HG02885 (cell line): Measurements from ENCODE around the gene IL1RAPL1.

Source experiments
- ATAC-seq: cut with Tn5 transposase; IDR thresholded peaks from one replicate; pipeline ENCODE4 v1.9.1; 2021; ENCODE audit warnings: mild to moderate bottlenecking; ENCODE audit not compliant: unreplicated experiment, poor library complexity

IL1RAPL1 gene

DNA sequence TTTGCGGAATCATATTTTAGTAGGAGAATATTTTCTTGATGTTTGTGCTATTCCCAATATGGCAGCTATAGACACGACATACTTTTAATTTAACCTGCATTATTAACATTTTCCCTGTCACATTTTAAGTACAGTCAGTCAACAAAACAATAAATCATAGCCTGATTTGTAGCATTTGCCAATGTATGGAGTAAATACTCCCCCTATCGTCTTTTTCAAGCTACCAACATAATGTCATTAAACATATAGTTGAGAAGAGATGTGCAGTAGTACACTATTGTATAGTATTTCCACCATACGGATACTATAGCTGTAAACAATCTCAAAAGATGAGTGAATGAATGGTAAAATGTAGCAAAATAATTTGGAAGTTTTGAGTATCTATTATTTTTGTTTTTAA lies 1324.4 kb downstream of the IL1RAPL1 start:
- peak; percentile 61 for ATAC-seq

DNA sequence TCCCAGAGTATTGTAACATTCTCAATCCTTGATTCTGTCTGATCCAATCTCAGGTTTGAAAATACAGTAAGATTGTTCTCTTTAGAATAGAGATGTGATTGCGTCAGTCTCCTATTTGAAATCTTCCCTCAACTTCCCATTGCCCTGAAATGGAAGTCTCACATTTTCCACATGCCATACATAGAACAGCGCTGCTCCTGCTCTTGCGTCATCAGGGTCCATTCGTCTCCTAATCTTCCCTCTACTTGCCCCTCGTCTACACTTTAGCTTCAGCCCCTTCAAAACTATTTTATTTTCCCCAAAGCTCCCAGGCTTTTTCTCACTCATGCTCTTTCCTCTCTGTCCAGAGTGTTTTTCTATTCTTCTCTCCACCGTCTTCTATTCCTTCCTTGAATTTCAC lies 1326.4 kb downstream of the IL1RAPL1 start:
- ATAC-seq = no peak

DNA sequence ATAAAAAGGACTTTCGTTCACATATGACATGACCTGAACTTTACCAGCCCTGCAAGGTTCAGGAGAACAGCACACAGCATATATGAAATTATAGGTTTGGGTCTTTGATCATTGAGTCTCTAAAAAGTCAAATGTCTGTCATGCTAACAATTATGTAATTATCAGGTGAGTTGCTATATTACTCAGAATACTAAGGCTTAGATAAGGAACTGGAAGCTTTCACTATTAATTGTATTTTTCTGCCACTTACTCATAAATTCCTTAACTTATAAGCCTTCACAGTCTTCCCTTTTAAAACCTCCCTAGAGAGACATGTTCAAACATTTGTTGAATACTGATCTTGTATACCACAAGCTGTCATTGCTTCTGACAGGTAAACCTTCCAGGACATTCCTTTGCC lies 1335.4 kb downstream of the IL1RAPL1 start:
- no peak for ATAC-seq

DNA sequence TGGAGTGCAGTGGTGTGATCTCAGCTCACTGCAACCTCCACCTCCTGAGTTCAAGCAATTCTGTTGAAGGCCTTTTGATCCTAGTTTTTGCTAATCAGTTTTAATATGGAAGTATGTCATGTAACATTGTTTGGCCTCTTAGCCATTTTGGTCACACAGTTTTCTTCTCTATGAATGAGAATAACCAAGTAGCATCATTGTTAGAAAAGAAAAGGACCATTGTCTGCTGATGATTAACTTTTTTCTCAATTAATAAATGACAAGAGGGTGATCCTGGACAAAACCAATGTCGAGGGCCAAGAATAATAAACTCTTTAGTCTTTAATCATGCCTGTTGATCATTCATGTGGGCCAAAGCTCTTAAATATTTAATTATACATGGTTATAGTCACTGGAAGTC lies 1338.8 kb downstream of the IL1RAPL1 start:
- no peak for ATAC-seq

DNA sequence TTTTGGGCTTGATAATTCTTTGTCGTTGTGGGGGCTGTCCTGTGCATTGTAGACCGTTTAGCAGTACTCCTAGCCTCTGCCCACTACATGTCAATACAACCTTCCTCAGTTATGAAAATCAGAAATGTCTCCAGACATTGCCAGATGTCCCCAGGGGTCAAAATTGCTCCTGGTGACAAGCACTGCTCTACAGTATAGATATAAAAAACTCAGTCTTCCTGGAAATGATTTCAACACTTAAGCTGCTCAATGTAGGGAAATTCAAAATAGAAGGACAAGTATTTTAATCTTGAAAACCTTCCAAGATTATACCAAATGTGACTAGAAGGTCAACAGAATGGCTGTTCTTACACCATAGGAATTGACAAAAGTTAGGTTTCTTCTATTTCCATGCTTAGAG lies 1339.4 kb downstream of the IL1RAPL1 start:
- ATAC-seq = no peak

DNA sequence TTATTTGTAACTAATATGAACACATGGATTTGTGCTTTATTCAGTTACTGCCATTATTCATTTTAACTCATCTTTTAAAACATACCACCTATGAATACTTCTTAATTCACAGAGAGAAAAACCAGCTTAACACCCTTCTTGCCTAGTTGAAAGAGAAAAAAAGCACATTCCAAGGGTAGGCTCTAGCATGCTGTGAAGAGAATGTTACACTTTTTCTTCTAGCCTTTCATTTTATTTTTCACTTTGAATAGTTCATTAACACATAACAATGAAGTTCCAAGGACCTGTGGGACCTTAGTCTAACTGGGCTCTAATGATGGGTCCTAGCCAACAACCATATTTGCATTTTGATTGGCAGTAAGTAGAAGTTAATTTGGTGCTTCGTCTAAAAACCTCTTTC lies 1348.2 kb downstream of the IL1RAPL1 start:
- ATAC-seq = no peak

DNA sequence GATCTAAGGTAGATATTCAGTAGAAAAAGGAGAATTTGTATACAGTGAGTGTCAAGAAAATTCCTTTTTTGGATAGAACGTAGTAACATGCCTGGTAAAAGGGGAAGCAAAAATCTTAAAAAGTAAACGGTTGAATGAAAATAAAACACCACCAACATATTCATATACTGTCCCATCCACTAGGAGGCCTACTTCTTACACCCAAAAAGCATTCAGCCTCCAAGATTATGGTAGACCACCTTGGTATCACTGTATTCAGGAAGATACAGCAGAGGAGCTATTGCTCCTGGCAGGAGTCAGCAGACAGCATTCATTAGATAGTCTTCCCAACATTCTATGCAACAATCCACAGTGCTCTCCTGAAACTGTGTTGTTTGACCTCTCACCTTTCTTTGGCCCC lies 1353.5 kb downstream of the IL1RAPL1 start:
- ATAC-seq = no peak

DNA sequence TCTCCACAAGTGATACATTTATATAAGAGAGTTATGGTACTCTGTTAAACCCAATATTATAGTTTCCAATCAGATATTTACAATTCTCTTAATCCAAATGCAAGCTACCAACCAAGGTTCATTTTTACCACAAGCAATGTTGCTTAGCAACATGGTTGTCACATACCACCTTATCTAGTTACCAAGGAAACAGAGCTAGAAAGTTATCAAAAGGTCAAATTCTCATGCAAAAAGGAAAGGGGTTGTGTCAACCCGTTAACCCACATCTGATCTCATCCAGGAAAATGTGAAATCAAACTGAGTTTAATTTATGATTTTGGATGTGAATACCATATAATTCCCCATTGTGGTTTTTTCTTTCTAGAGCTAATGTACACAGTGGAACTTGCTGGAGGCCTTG lies 1354.0 kb downstream of the IL1RAPL1 start:
- ATAC-seq = no peak

DNA sequence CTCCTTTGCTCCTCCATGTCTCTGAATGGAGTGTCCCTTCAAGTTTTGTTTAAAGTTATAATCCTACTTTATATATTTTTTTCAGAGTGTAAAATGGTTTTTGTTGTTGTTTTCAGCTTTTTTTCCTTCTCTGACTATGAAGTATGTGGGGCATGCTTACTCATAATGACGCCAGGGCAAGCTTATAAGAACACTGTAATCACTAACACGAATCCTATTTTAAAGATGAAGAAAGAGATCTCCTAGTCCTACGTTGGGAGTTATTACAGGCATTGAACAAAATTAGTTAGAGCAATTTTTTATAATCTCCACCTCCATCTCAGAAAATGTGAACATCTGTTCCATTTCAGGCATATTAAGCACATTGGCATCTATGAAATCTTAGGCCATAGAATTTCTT lies 1360.0 kb downstream of the IL1RAPL1 start:
- ATAC-seq = no peak

DNA sequence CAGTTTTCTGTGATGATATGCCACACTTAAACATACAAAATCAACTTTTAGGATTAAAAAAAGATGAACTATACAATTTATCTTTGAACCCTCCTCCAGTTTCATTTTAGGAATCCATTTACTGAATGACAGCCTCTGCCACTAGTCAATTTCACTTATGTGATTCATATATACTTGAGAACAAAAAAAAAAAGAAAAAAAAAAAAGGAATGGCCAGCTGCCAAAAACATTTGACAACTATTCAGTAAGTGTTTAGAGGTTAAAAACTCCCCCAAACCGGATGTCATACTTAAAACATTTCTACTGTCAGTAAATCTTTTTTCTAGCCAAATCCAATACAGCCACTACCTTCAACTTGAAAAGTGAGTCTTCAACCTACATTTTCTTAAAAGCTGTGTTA lies 1361.4 kb downstream of the IL1RAPL1 start:
- ATAC-seq = no peak

DNA sequence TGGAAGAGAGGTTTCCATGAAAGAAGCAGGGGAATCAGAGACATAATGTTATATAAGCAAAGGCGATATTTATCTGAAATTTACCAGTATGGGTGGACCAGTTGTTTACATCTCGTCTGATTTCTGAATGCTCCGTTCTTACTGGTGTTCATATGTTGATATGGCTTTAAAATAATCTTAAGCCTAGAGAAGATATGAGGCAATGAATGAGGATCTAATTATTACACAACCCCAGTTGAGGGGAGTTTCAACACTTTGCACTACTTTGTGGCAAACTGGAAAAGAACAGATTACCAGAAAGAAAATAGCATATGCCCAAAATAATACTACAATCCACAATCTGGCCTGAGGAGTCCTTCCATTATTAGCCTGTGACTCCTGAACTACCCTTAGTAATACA lies 1364.8 kb downstream of the IL1RAPL1 start:
- ATAC-seq = no peak

DNA sequence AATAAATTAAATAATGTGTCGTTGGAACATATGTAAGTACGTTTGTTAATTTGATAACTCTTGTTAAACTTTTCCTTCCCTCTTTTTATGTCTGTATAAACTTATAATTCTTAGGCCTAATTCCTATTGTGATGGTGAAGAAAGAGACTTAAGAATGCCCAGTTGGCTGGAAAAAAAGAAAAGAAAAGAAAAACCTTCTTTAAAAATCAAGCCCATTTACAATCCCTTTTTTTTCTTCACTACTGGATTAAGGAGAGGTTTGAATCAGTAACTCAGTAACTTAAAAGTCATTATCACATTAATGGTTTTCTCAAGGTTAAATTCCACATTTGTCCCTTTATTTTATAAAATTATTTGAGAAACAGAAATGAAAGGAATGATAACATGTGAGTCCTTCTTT lies 1374.8 kb downstream of the IL1RAPL1 start:
- ATAC-seq = no peak

DNA sequence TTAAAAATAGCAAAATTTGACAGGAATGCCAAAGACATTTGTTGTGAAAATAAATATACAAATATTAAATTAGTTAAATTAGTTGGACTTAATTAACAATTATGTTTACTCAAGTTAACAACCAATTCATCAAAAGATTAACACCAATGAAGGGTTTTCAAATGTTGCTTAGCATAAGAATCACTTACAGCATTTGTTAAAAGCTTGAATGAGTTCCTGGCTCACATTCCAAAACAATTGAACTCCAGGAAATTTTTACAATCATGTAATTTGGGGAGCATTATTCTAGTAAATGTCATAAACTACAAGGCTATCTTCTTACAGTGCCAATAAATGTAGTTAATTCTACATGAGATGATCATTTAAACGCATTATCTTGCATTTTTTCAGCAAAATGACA lies 1378.4 kb downstream of the IL1RAPL1 start:
- ATAC-seq = no peak

DNA sequence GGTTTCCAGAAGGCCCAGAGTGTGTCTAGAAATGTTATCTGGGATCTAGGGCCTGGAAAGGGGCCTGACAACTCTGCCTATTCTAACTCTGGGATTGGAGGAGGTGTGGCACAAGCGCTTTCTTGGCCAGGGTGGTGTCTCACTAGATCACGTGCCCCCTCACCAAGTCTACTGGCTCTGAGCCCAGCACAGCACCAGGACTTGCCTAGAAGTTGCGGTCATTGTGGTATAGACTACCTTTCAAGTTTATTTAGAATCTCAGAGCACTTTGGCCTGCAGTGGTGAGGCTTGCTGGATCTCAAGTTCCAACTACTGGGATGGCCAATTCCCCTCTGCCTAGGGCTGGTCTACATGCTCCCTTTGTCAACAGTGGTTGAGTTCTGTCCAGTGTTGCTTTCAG lies 1404.8 kb downstream of the IL1RAPL1 start:
- no peak for ATAC-seq

DNA sequence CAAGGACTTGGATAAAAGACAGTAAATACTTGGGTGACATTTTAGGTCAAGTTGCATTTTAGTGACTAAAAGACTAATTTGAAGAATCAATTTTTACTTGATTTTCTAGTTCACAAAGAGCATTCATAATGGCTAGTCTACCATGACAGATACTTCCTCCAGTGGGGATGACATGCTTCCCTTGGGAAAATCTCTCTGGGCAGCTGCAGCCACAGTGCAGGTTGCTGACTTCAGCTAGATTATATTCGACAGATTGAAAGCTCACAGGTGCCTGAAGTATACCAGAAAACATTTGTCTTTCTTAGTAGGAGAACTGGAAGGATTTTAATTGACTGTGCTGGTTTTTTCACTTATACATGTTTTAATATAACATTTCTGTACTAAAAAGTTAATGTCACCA lies 1418.6 kb downstream of the IL1RAPL1 start:
- ATAC-seq = no peak
